C4-2B (cell line): Measurements from ENCODE around the gene PSD.

Experiments
- H3K27ac ChIP-seq: fragments of 450-650 bp; 2 replicates; pipeline ENCODE4 v1.5.1; 2017
- ZFX ChIP-seq: fragments of 450-650 bp; IDR thresholded peaks from 2 replicates; pipeline ENCODE4 v1.6.1; 2017
- TF ChIP-seq, protein P1 (sequence below): fragments of 450-650 bp; conservative IDR thresholded peaks from 2 replicates; pipeline ENCODE4 v1.5.1; 2017; ENCODE audit warnings: mild to moderate bottlenecking

PSD gene

DNA sequence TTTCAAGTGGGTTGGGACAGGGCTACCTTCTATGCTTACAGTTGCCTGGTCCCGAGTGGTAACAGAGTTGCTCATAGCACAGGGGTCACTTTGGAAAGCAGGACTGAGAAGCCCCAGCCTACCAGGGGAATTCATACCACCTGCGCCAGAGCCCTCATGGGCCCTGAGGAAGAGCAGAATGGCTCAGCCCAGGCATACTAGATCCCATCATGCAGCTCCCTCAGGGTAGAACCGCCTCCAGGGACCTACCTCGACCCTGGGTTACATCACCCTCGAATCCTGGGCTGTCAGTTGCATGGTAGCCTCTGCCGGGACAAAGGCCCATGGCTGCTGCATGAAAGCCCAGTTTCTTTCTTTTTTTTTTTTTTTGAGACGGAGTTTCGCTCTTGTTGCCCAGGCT, 10.9 kb upstream of the PSD start:
- TF ChIP-seq, protein P1, sequence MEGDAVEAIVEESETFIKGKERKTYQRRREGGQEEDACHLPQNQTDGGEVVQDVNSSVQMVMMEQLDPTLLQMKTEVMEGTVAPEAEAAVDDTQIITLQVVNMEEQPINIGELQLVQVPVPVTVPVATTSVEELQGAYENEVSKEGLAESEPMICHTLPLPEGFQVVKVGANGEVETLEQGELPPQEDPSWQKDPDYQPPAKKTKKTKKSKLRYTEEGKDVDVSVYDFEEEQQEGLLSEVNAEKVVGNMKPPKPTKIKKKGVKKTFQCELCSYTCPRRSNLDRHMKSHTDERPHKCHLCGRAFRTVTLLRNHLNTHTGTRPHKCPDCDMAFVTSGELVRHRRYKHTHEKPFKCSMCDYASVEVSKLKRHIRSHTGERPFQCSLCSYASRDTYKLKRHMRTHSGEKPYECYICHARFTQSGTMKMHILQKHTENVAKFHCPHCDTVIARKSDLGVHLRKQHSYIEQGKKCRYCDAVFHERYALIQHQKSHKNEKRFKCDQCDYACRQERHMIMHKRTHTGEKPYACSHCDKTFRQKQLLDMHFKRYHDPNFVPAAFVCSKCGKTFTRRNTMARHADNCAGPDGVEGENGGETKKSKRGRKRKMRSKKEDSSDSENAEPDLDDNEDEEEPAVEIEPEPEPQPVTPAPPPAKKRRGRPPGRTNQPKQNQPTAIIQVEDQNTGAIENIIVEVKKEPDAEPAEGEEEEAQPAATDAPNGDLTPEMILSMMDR: no peak
- TF ChIP-seq ZFX: no peak
- H3K27ac ChIP-seq: no peak overlapping the region

DNA sequence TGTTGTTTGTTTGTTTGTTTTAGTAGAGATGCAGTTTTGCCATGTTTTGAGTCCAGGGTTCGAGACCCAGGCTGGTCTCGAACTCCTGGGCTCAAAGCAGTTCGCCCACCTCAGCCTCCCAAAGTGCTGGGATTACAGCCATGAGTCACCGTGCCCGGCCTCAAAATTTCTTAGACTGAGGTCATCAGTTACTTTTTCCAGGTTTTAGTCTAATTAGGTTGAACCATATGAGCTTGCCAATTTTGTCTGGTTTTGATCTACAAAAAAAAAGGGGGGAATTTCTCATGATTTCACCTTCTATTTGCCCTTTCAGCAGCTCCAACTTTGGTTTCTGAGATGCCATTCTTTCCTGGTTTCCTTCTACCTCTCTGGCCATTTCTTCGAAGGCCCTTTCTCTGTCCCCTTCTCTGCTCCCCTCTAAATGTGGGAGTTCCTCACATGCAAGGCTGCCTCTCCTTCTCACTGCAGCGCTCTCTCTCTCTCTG, 8.3 kb upstream of the PSD start:
- H3K27ac ChIP-seq: no peak overlapping the region
- TF ChIP-seq ZFX: no peak
- TF ChIP-seq, protein P1: no peak

DNA sequence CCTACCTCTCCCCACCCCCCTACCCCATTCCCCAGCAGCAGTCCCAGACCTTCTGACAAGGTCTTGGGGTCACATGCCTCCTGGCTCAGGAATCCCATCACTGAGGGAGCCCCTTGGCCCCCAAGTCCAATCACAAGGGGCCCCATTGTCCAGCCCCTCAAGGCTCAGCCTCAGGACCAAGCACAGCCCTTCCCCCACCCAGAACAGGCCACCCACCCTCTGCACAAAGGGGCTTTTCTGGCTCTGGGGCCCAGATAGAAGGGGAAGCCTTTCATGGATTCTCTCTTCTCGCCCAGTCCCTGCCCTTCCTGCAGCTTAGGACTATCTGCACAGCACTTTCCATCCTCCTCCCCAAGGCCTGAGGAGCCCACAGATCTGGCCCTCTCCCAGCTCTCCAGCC, 6.9 kb upstream of the PSD start:
- no peak overlapping the region for H3K27ac ChIP-seq
- no peak for TF ChIP-seq ZFX
- TF ChIP-seq, protein P1: no peak

DNA sequence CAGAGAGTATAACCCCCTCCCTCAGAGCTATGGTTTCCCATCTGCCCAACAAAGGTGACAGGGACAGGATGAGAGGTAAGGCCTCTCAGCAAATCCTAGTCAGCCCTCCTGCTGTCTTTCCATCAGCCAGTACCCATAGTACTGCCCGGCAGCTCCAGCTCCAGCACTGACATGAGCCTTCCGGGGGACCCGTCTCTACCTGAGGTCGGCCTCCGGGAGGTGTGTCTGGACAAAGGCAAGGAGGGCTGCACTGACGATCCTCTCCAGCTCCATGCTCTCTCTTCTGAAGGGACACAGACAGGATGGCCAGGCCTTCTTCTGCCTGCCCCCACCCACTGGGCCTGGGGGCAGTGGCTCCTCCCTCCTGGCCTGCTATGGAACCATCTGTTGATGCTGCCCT, 6.3 kb upstream of the PSD start:
- TF ChIP-seq ZFX: no peak
- TF ChIP-seq, protein P1: no peak
- H3K27ac ChIP-seq: no peak overlapping the region

DNA sequence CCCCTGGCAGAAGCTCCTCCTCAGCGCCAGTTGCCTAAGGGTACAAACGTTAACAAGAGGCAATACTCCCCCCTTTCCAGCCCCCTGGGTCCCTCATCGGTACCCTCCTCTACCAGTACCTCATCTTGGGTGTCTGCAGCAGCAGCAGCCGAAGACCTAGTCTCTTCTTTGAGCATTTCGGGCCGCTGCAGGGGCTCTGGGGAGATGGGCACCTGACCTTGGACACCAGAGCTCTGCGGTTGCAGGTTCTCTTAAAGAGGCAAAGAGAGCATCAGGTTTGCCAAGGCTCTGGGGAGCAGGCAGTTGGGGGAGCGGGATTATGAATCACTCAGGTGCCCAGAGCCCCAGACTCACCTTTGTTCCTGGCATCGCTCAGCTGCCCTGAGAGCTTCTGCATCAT, 5.6 kb upstream of the PSD start:
- no peak overlapping the region for H3K27ac ChIP-seq
- TF ChIP-seq, protein P1: no peak
- TF ChIP-seq ZFX: no peak

DNA sequence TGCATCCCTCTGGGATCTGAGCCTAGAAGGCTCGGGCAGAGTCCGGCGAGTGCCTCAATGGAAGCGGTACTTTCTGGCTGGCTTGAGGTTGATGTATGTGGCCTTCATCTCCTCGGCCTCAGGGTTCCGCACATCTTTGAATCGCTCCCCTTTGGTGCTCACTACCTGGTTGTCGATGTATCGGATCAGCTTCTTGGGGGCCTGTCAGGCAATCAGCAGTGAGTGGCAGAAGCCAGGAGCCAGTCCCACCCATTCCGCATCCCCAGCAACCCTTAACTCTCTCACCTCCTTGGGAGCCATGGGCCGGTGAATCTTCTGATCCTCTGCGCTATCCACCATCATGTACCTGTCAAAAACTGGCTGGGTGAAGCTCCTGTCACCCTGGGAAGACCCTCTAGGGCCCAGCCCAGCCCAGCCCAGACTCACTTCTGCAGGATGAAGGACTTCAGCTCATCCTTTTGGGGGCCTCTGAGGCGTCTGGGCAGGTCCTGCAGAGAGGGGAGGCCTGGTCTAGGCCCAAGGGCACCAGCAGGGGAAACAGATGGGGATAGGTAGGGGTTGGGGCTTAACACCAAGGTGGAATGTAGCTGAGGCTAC, 4.9 kb upstream of the PSD start:
- TF ChIP-seq, protein P1: no peak
- no peak for TF ChIP-seq ZFX
- H3K27ac ChIP-seq: peak overlapping the region; percentile 93

DNA sequence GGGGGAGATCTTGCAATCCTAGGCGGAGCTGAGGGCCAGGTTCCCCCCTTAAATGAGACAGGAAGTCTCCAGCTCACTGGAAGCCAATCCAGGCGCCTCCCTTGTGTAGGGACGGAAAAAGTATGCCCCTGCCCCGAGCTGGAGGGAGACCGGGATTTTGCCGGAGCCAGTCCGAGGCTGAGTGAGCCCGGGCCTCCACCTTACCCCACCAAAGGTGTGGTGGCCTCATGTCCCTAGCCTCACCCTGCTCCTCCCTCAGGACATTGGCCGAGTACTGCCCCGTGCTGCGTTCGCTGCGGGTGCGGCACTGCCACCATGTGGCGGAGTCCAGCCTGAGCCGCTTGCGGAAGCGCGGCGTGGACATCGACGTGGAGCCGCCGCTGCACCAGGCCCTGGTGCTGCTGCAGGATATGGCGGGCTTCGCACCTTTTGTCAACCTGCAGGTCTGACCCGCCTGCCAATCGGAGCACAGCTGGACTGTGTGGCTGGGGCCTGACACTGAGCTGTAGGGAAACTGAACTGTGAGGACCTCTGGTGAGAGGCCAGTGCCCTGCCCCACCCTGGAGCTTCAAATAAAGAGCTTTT, 4.1 kb upstream of the PSD start:
- H3K27ac ChIP-seq: peak overlapping the region; percentile 93

More for the DNA sequence above, 4.1 kb upstream of the PSD start:
- no peak for TF ChIP-seq ZFX
- TF ChIP-seq, protein P1: peak; percentile 97
